ENCODE results near the gene MID2. TPM values are rescaled to one million over a fixed set of nuclear protein-coding genes. Genes with fewer than 3 reads are reported as not detected.
"Not testable (repeated sequence)": the region's sequence is repeated elsewhere in the genome, so short reads cannot be mapped to it uniquely, and the experiment has no call there.

Gene MID2
- total RNA-seq, 2 experiments from 2014 or later = not detected

DNA sequence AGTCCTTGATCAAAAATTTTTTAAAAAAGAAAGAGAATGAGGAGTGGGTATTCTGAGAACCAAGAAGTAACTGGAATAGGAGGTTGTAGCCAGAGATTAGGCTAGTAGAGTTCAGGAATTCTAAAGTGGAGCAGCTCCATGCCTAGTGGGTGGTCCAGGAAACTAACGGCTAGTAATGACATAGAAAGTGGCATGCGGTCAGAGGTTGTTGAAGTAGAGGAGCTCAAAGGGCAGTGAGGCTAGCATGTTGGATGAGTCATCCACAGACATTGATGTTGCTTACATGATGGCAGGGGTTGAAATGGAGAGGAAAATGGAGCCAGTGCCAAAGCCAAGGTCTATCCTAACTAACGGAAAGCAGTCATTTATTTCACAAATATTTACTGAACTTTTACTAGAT, 114.4 kb downstream of the MID2 start:
- Histone ChIP-seq H2AFZ (ENCODE audit: low read length) (no peak overlapping the region), H3K4me2 (ENCODE audit: low read length) (no peak overlapping the region), H3K9me3 (ENCODE audit: low read length) (no peaks in the 10 kb centered on the region), H3K27ac (ENCODE audit: low read depth, low read length, poor library complexity, severe bottlenecking) (no peak overlapping the region), H4K20me1 (ENCODE audit: insufficient read depth, low read length) (no peaks in the 10 kb centered on the region), H3K79me2 (ENCODE audit: insufficient read depth, low read depth, low read length) (no peaks in the 10 kb centered on the region), H3K4me1 (ENCODE audit: insufficient read depth, low read length, poor library complexity, severe bottlenecking) (no peaks in the 10 kb centered on the region), H3K36me3 (ENCODE audit: insufficient read depth, low read length) (no peaks in the 10 kb centered on the region), H3K9me2 (ENCODE audit: insufficient read depth, low read length) (no peaks in the 10 kb centered on the region), H3K4me3 (ENCODE audit: low read depth, low read length, poor library complexity, severe bottlenecking) (no peak overlapping the region)
- ChIA-PET CTCF (ENCODE audit: unreplicated experiment) (no interaction called here), POLR2A (no interaction called here)
- intact Hi-C loops (cut with micrococcal nuclease; ENCODE audit: unreplicated experiment) = no loop called here
- BruUV-seq (replicated peaks) = no TSS peak
- no peak for DNase-seq (ENCODE audit: low spot score)
- no peak for TF ChIP-seq CTCF (conservative IDR thresholded peaks at IDR 0.05; ENCODE audit: low read length)

GRCh38 chrX:107955337-107955736, 129.7 kb downstream of the MID2 start:
- POLR2A ChIA-PET; H3K79me2 ChIP-seq (ENCODE audit: insufficient read depth, low read depth, low read length); H3K4me3 ChIP-seq (ENCODE audit: low read depth, low read length, poor library complexity, severe bottlenecking); H3K36me3 ChIP-seq (ENCODE audit: insufficient read depth, low read length); H4K20me1 ChIP-seq (ENCODE audit: insufficient read depth, low read length); H3K9me3 ChIP-seq (ENCODE audit: low read length); intact Hi-C loops (cut with micrococcal nuclease; ENCODE audit: unreplicated experiment); DNase-seq (ENCODE audit: low spot score); CTCF ChIA-PET (ENCODE audit: unreplicated experiment); H3K9me2 ChIP-seq (ENCODE audit: insufficient read depth, low read length); H3K4me2 ChIP-seq (ENCODE audit: low read length); H2AFZ ChIP-seq (ENCODE audit: low read length); BruUV-seq (replicated peaks); H3K4me1 ChIP-seq (ENCODE audit: insufficient read depth, low read length, poor library complexity, severe bottlenecking); H3K27ac ChIP-seq (ENCODE audit: low read depth, low read length, poor library complexity, severe bottlenecking): not testable (repeated sequence)

DNA sequence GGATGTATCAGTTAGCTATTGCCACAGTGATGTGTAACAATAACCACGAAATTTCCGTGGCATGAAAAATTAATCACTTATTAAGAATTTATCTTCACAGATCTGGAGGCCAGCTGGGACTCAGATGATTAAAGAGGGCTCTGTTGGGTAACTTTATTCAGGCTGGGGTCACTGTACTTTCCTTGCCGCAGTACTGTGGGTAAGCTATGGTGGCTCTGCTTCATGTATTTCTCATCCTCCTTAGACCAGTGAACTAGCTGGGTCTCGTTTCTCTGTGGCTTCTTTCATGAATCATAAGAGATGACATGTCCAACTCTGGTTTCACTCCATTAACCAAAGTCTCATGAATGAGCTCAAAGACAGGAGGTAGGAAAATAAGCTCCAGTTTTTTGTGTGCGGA, 143.0 kb downstream of the MID2 start:
- POLR2A ChIA-PET = no interaction called here
- Histone ChIP-seq H3K27ac (ENCODE audit: low read depth, low read length, poor library complexity, severe bottlenecking) (no peak overlapping the region), H4K20me1 (ENCODE audit: insufficient read depth, low read length) (no peaks in the 10 kb centered on the region), H3K4me2 (ENCODE audit: low read length) (no peak overlapping the region), H2AFZ (ENCODE audit: low read length) (no peak overlapping the region), H3K36me3 (ENCODE audit: insufficient read depth, low read length) (no peaks in the 10 kb centered on the region), H3K4me3 (ENCODE audit: low read depth, low read length, poor library complexity, severe bottlenecking) (no peak overlapping the region), H3K79me2 (ENCODE audit: insufficient read depth, low read depth, low read length) (no peaks in the 10 kb centered on the region), H3K9me2 (ENCODE audit: insufficient read depth, low read length) (no peaks in the 10 kb centered on the region), H3K9me3 (ENCODE audit: low read length) (no peaks in the 10 kb centered on the region), H3K4me1 (ENCODE audit: insufficient read depth, low read length, poor library complexity, severe bottlenecking) (no peaks in the 10 kb centered on the region)
- no peak for DNase-seq (ENCODE audit: low spot score)
- CTCF ChIA-PET (ENCODE audit: unreplicated experiment) = no interaction called here
- TF ChIP-seq CTCF (conservative IDR thresholded peaks at IDR 0.05; ENCODE audit: low read length) = no peak
- no peak for TF ChIP-seq EZH2phosphoT487 (IDR thresholded peaks at IDR 0.05; ENCODE audit: borderline replicate concordance, low read depth, low read length)
- intact Hi-C loops (cut with micrococcal nuclease; ENCODE audit: unreplicated experiment) = no loop called here
- no TSS peak for BruUV-seq (replicated peaks)
